ENCODE measurements around the gene ZC3H18.

Gene ZC3H18

GRCh38 chr16:88636488-88637265 is 66.5 kb downstream of the ZC3H18 start:
- DNase-seq (ENCODE audit: low read depth in 1 of 2, low spot score in 1 of 2), result no peak

GRCh38 chr16:88638323-88639230 is 68.4 kb downstream of the ZC3H18 start, which contains the start of gene IL17C:
Gene IL17C, plus strand, starts transcription at chr16:88638572. Its CDS starts 70 bp downstream, at chr16:88638642.
- no peak for DNase-seq (ENCODE audit: low read depth in 1 of 2, low spot score in 1 of 2)

- DNase-seq (ENCODE audit: low read depth in 1 of 2, low spot score in 1 of 2), result no peak
Measured at GRCh38 chr16:88639231-88640038, 69.2 kb downstream of the ZC3H18 start.

GRCh38 chr16:88640039-88640495 is 69.9 kb downstream of the ZC3H18 start:
- no peak for DNase-seq (ENCODE audit: low read depth in 1 of 2, low spot score in 1 of 2)

- DNase-seq (ENCODE audit: low read depth in 1 of 2, low spot score in 1 of 2), result no peak
Measured at GRCh38 chr16:88640498-88641247, 70.5 kb downstream of the ZC3H18 start.

GRCh38 chr16:88642881-88643643 is 72.9 kb downstream of the ZC3H18 start:
- no peak for DNase-seq (ENCODE audit: low read depth in 1 of 2, low spot score in 1 of 2)

- DNase-seq (ENCODE audit: low read depth in 1 of 2, low spot score in 1 of 2), result no peak
Measured at GRCh38 chr16:88643644-88643932, 73.4 kb downstream of the ZC3H18 start.

GRCh38 chr16:88645455-88645854 is 75.3 kb downstream of the ZC3H18 start:
- DNase-seq (ENCODE audit: low read depth in 1 of 2, low spot score in 1 of 2), result no peak

- DNase-seq (ENCODE audit: low read depth in 1 of 2, low spot score in 1 of 2), result no peak
Measured at GRCh38 chr16:88645941-88646340, 75.7 kb downstream of the ZC3H18 start.

GRCh38 chr16:88646345-88647034 is 76.3 kb downstream of the ZC3H18 start:
- DNase-seq (ENCODE audit: low read depth in 1 of 2, low spot score in 1 of 2), result no peak

GRCh38 chr16:88647178-88648070 is 77.2 kb downstream of the ZC3H18 start:
- DNase-seq (ENCODE audit: low read depth in 1 of 2, low spot score in 1 of 2), result no peak

- no peak for DNase-seq (ENCODE audit: low read depth in 1 of 2, low spot score in 1 of 2)
Measured at GRCh38 chr16:88649195-88649923, 79.2 kb downstream of the ZC3H18 start.

GRCh38 chr16:88649924-88650748 is 79.9 kb downstream of the ZC3H18 start:
- no peak for DNase-seq (ENCODE audit: low read depth in 1 of 2, low spot score in 1 of 2)

- peak; percentile 56 to 65 for DNase-seq (ENCODE audit: low read depth in 1 of 2, low spot score in 1 of 2)
Measured at GRCh38 chr16:88650749-88651275, 80.6 kb downstream of the ZC3H18 start, which contains the start of gene CYBA. Gene CYBA, minus strand, starts transcription at chr16:88651053. Its CDS starts 40 bp downstream, at chr16:88651013.

- DNase-seq (ENCODE audit: low read depth in 1 of 2, low spot score in 1 of 2), result peak; percentile 52 to 69
Measured at GRCh38 chr16:88651276-88651988, 81.2 kb downstream of the ZC3H18 start.
